ENCODE data around the gene TRIM67. TPM values are rescaled to one million over a fixed set of nuclear protein-coding genes. Genes with fewer than 3 reads are reported as not detected.

Gene TRIM67
- total and polyA plus RNA-seq, 8 donors: 0.03 to 0.18 (median 0.15) TPM; not detected in 5

DNA sequence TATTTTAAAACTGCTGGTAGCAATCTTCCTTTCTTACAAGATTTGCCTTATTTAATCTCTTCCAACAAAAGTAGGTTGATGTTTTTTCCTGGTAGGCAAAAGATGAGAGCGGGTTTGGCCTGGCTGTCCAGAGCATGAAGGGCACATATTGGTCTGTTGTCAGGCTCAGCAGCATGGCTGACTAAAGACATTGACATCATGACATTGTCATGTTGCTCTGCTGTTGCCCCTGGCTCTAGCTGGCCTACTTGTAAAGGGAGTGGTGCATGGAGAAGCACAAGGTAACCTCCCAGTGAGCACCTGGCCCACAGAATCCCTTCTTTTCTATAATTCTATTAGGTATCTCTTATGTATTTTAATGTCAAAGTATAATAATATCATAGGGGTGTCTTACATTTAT, 102.8 kb downstream of the TRIM67 start:
- H3K36me3 ChIP-seq: peaks cover 61 to 99% (median 99%) of the 10 kb centered on the region in 4 donors
- TF ChIP-seq, protein P1, sequence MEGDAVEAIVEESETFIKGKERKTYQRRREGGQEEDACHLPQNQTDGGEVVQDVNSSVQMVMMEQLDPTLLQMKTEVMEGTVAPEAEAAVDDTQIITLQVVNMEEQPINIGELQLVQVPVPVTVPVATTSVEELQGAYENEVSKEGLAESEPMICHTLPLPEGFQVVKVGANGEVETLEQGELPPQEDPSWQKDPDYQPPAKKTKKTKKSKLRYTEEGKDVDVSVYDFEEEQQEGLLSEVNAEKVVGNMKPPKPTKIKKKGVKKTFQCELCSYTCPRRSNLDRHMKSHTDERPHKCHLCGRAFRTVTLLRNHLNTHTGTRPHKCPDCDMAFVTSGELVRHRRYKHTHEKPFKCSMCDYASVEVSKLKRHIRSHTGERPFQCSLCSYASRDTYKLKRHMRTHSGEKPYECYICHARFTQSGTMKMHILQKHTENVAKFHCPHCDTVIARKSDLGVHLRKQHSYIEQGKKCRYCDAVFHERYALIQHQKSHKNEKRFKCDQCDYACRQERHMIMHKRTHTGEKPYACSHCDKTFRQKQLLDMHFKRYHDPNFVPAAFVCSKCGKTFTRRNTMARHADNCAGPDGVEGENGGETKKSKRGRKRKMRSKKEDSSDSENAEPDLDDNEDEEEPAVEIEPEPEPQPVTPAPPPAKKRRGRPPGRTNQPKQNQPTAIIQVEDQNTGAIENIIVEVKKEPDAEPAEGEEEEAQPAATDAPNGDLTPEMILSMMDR (IDR thresholded peaks at IDR 0.05): no peak
- TF ChIP-seq EP300 (IDR thresholded peaks at IDR 0.05): no peak
- TF ChIP-seq POLR2A (IDR thresholded peaks at IDR 0.05): no peak
- TF ChIP-seq POLR2AphosphoS5 (IDR thresholded peaks at IDR 0.05): no peak
- H3K27ac ChIP-seq: no peak overlapping the region
- H3K9me3 ChIP-seq: no peaks in the 10 kb centered on the region
- 92 to 100% (median 97%) methylated on average over 1 of the region's 1 CpG for WGBS, 5 donors
- no peaks in the 10 kb centered on the region for H3K27me3 ChIP-seq
- intact Hi-C loops (cut with DNase I; ENCODE audit: low total_unique reads): no loop called here
- DNase-seq: no peak
- no peak overlapping the region for H3K4me3 ChIP-seq
- H3K4me1 ChIP-seq: no peaks in the 10 kb centered on the region

GRCh38 chr1:231265379-231265778, 103.5 kb downstream of the TRIM67 start:
- H3K36me3 ChIP-seq: peaks cover 61 to 99% (median 99%) of the 10 kb centered on the region in 4 donors

DNA sequence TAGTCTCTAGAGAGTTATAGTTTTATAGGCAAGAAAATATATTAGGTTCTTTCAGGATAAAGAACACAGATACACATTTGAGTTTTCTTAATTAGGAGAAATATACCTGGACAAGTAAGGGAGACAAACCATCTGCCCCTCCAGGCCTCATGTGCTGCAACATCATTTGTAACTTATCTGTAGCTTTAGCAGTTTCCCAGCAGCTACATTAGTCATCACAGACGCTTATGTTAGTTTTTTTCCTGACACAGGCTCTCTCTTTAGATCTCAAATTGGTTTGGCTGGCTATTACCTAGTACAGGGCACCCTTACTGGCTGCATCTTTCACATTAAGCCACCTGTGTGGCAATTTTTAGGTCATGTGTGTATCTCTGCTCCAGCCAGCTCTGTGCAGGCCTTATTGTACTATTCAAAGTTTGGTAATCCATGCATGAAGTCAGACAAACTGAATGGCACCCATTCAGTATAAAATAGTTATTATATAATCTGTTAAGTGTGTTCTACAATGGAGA, 105.0 kb downstream of the TRIM67 start:
- TF ChIP-seq, protein P1 (IDR thresholded peaks at IDR 0.05): no peak
- no peak for TF ChIP-seq POLR2AphosphoS5 (IDR thresholded peaks at IDR 0.05)
- no peak for TF ChIP-seq EP300 (IDR thresholded peaks at IDR 0.05)
- TF ChIP-seq POLR2A (IDR thresholded peaks at IDR 0.05): no peak
- Histone ChIP-seq H3K9me3 (no peaks in the 10 kb centered on the region), H3K4me3 (no peak overlapping the region), H3K27me3 (no peaks in the 10 kb centered on the region), H3K36me3 (peaks cover 53 to 99% (median 99%) of the 10 kb centered on the region in 4 donors), H3K27ac (no peak overlapping the region), H3K4me1 (no peaks in the 10 kb centered on the region)
- intact Hi-C loops (cut with DNase I; ENCODE audit: low total_unique reads): no loop called here
- WGBS, 5 donors: 0 to 97% (median 50%) methylated on average over 1 of the region's 1 CpG
- no peak for DNase-seq

More at GRCh38 chr1:231265379-231265778, 103.5 kb downstream of the TRIM67 start:
- no peaks in the 10 kb centered on the region for H3K4me1 ChIP-seq
- no peak overlapping the region for H3K4me3 ChIP-seq
- no peak overlapping the region for H3K27ac ChIP-seq
- H3K27me3 ChIP-seq: no peaks in the 10 kb centered on the region
- intact Hi-C loops (cut with DNase I; ENCODE audit: low total_unique reads): no loop called here
- no peaks in the 10 kb centered on the region for H3K9me3 ChIP-seq
- WGBS, 5 donors: 56 to 75% (median 65%) methylated on average over 3 of the region's 3 CpGs
- DNase-seq: no peak
- TF ChIP-seq EP300 (IDR thresholded peaks at IDR 0.05): no peak
- no peak for TF ChIP-seq POLR2A (IDR thresholded peaks at IDR 0.05)

Other genes with a start within 250 kb of the TRIM67 start
- 100 to 1,000 TPM in 1 of 5 donors, 10 to 100 TPM in 4; 23.9 to 117 (median 53.3) TPM for gene TTC13, start 183.2 kb upstream of the TRIM67 start, total RNA-seq
- 1 to 10 TPM; 2.1 to 9.3 (median 3.9) TPM for gene TTC13, start 183.2 kb upstream of the TRIM67 start, polyA plus RNA-seq
- gene ARV1, start 183.0 kb upstream of the TRIM67 start, total RNA-seq: 10 to 100 TPM; 11.0 to 29.8 (median 13.9) TPM
- gene ARV1, start 183.0 kb upstream of the TRIM67 start, polyA plus RNA-seq: 10 to 100 TPM; 18.7 to 38.8 (median 18.9) TPM
- 10 to 100 TPM in 3 of 5 donors, 1 to 10 TPM in 1, under 1 TPM in 1; 0.89 to 28.0 (median 12.1) TPM for gene FAM89A, start 121.8 kb upstream of the TRIM67 start, total RNA-seq
- 10 to 100 TPM in 2 of 3 donors, 1 to 10 TPM in 1; 7.9 to 31.9 (median 29.3) TPM for gene FAM89A, start 121.8 kb upstream of the TRIM67 start, polyA plus RNA-seq
- 10 to 100 TPM; 35.9 to 76.8 (median 44.9) TPM for gene GNPAT, start 79.2 kb downstream of the TRIM67 start, total RNA-seq
- 10 to 100 TPM; 41.8 to 46.6 (median 45.0) TPM for gene GNPAT, start 79.2 kb downstream of the TRIM67 start, polyA plus RNA-seq
- 10 to 100 TPM in 3 of 5 donors, 1 to 10 TPM in 2; 6.7 to 21.8 (median 14.5) TPM for gene EXOC8, start 175.8 kb downstream of the TRIM67 start, total RNA-seq
- gene EXOC8, start 175.8 kb downstream of the TRIM67 start, polyA plus RNA-seq: 1 to 10 TPM; 1.8 to 3.1 (median 2.4) TPM
- gene SPRTN, start 176.2 kb downstream of the TRIM67 start, total RNA-seq: 10 to 100 TPM; 11.6 to 62.5 (median 25.8) TPM
- gene SPRTN, start 176.2 kb downstream of the TRIM67 start, polyA plus RNA-seq: 1 to 10 TPM; 3.2 to 4.3 (median 3.9) TPM

Measured in stomach (tissue), 9 donors.